Activated T-helper 1 cell treated with Interleukin-2 at 50 U/mL for 16 hours (primary cell): ENCODE data around the gene TMCO6.
"Not testable (repeated sequence)": the region's sequence is repeated elsewhere in the genome, so short reads cannot be mapped to it uniquely, and the experiment has no call there.

ENCODE experiments used
- DNase-seq: peaks from one replicate; pipeline ENCODE4 v3.0.0-alpha.2; 2020; ENCODE audit warnings: low read depth

The TMCO6 gene

GRCh38 chr5:140630292-140631035 lies 8.8 kb upstream of the TMCO6 start:
- DNase-seq: no peak

GRCh38 chr5:140631036-140631417 lies 8.2 kb upstream of the TMCO6 start:
- DNase-seq: no peak

- DNase-seq: peak; percentile 11
Measured at GRCh38 chr5:140631831-140632365, 7.4 kb upstream of the TMCO6 start.

- DNase-seq: peak; percentile 22
Measured at GRCh38 chr5:140632366-140633020, 6.8 kb upstream of the TMCO6 start.

GRCh38 chr5:140633021-140633471 lies 6.2 kb upstream of the TMCO6 start, which contains the start of gene CD14:
Gene CD14 (minus strand): TSS chr5:140633175. CDS start chr5:140633071, 104 bp downstream.
- no peak for DNase-seq

- no peak for DNase-seq
Measured at GRCh38 chr5:140633501-140633900, 5.8 kb upstream of the TMCO6 start.

- DNase-seq: no peak
Measured at GRCh38 chr5:140634103-140634502, 5.1 kb upstream of the TMCO6 start.

GRCh38 chr5:140635291-140636257 lies 3.7 kb upstream of the TMCO6 start:
- no peak for DNase-seq

GRCh38 chr5:140637371-140638100 lies 1.7 kb upstream of the TMCO6 start:
- DNase-seq: no peak

GRCh38 chr5:140638898-140639147 lies 428 bp upstream of the TMCO6 start:
- not testable (repeated sequence) for DNase-seq

GRCh38 chr5:140641716-140642115 lies 2.5 kb downstream of the TMCO6 start:
- no peak for DNase-seq

- DNase-seq: no peak
Measured at GRCh38 chr5:140642718-140643117, 3.5 kb downstream of the TMCO6 start.

- no peak for DNase-seq
Measured at GRCh38 chr5:140647042-140647419, 7.8 kb downstream of the TMCO6 start.

- DNase-seq: no peak
Measured at GRCh38 chr5:140658870-140659269, 19.6 kb downstream of the TMCO6 start.

GRCh38 chr5:140660371-140660770 lies 21.1 kb downstream of the TMCO6 start:
- DNase-seq: not testable (repeated sequence)

- DNase-seq: no peak
Measured at GRCh38 chr5:140664030-140664358, 24.7 kb downstream of the TMCO6 start.

- peak; percentile 94 for DNase-seq
Measured at GRCh38 chr5:140664359-140665119, 25.3 kb downstream of the TMCO6 start, which contains the start of gene WDR55. Gene WDR55 (plus strand): TSS chr5:140664904. CDS start chr5:140664913, 9 bp downstream.

- DNase-seq: not testable (repeated sequence)
Measured at GRCh38 chr5:140671035-140671434, 31.8 kb downstream of the TMCO6 start.

GRCh38 chr5:140671472-140672125 lies 32.3 kb downstream of the TMCO6 start:
- DNase-seq: no peak

GRCh38 chr5:140672455-140673186 lies 33.4 kb downstream of the TMCO6 start:
- DNase-seq: no peak
